Sigmoid colon (tissue), 4 donors: ENCODE results near the gene RIT2.

Experiments
- POLR2A ChIP-seq, 2 donors: fragments of 450-650 bp; IDR thresholded peaks; one replicate each; pipeline ENCODE4 v1.6.1; 2016; ENCODE audit warnings: antibody characterized with exemption in 2 of 2, mild to moderate bottlenecking in 2 of 2, moderate library complexity in 2 of 2
- POLR2AphosphoS5 ChIP-seq, 4 donors: sonication (generic); formaldehyde crosslinking; IDR thresholded peaks; one replicate each; pipeline ENCODE4 v1.6.1; 2017; ENCODE audit warnings: antibody characterized with exemption in 4 of 4
- TF ChIP-seq, protein P1 (sequence below), 4 experiments: fragments of 450-650 bp in 3 of 4; fragments of 200-600 bp in 1 of 4; IDR thresholded peaks; one replicate each; pipeline ENCODE4 v1.5.1; 2016 to 2019; ENCODE audit warnings: antibody characterized with exemption in 4 of 4, mild to moderate bottlenecking in 3 of 4, moderate library complexity in 2 of 4

DNA sequence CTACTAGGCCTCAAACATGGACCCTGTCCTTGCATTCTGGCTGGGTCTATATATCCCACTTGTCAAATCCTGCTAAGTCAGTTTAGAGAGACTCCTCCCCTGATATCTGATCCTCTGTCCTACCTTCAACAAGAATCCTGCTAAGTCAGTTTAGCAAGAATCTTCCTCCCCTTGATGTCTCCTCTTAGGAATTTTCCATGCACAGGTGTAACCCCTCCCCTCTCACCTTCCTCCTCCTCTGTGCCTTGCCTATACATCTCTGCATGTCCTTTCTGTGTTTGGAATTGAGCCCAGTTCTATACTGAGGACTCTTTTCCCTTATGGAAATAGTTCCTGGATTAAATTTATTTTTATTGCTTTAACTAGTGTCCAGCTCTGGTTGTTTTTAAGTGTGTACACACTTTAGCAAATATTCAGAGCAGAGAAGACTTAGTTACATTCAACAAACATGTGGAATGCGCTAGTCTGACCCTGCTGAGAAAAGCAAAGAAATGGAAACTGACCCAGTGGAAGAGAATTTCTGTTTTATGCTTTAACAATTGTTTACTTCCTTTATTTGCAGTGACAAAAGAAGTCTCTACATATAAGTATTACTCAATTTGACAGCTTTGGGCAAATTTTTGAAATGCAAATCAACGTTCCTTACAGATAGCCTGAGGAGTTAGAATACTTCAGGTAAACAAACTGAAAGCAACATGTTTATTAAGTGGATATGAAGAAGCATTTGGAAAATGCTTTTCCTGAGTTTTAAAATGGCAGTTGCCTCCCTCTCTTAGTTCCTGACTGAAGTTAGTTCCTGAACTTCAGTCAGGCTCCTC lies 80.6 kb downstream of the RIT2 start:
- TF ChIP-seq POLR2A (IDR thresholded peaks at IDR 0.05) (no peak), POLR2AphosphoS5 (IDR thresholded peaks at IDR 0.05) (no peak)
- TF ChIP-seq, protein P1, sequence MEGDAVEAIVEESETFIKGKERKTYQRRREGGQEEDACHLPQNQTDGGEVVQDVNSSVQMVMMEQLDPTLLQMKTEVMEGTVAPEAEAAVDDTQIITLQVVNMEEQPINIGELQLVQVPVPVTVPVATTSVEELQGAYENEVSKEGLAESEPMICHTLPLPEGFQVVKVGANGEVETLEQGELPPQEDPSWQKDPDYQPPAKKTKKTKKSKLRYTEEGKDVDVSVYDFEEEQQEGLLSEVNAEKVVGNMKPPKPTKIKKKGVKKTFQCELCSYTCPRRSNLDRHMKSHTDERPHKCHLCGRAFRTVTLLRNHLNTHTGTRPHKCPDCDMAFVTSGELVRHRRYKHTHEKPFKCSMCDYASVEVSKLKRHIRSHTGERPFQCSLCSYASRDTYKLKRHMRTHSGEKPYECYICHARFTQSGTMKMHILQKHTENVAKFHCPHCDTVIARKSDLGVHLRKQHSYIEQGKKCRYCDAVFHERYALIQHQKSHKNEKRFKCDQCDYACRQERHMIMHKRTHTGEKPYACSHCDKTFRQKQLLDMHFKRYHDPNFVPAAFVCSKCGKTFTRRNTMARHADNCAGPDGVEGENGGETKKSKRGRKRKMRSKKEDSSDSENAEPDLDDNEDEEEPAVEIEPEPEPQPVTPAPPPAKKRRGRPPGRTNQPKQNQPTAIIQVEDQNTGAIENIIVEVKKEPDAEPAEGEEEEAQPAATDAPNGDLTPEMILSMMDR (IDR thresholded peaks at IDR 0.05), result no peak
